HEK293T (cell line): ENCODE results near the gene C10orf120.

ENCODE experiments used
- CTCF ChIA-PET: fragments of 350-600 bp; formaldehyde crosslinking; extraction: SDS; loops from one replicate; lab custom pipeline; 2021; ENCODE audit warnings: antibody characterized with exemption, inconsistent platforms; lab: Yijun Ruan, JAX
- POLR2A ChIA-PET: fragments of 350-600 bp; formaldehyde crosslinking; extraction: SDS; loops from one replicate; lab custom pipeline; 2020; ENCODE audit warnings: antibody characterized with exemption, inconsistent platforms; lab: Yijun Ruan, JAX
- DNase-seq: peaks from one replicate; pipeline ENCODE4 v3.0.0; 2012; ENCODE audit warnings: mixed read lengths; ENCODE audit errors: extremely low spot score
- ARNT ChIP-seq: fragments of 450-650 bp; IDR thresholded peaks from 2 replicates; pipeline ENCODE4 v1.6.1; 2017; ENCODE audit warnings: mild to moderate bottlenecking
- BHLHE40 ChIP-seq: fragments of 450-650 bp; IDR thresholded peaks from 2 replicates; pipeline ENCODE4 v1.6.1; 2016; ENCODE audit warnings: mild to moderate bottlenecking, moderate library complexity, borderline replicate concordance
- CTBP1 ChIP-seq: fragments of 450-650 bp; IDR thresholded peaks from 2 replicates; pipeline ENCODE4 v1.6.1; 2016; ENCODE audit warnings: borderline replicate concordance
- ELF4 ChIP-seq: fragments of 450-650 bp; IDR thresholded peaks from 2 replicates; pipeline ENCODE4 v1.6.1; 2017; ENCODE audit warnings: antibody characterized with exemption
- FOXA1 ChIP-seq: fragments of 450-650 bp; IDR thresholded peaks from 2 replicates; pipeline ENCODE4 v1.6.1; 2016; ENCODE audit warnings: mild to moderate bottlenecking
- FOXK2 ChIP-seq: fragments of 450-650 bp; IDR thresholded peaks from 2 replicates; pipeline ENCODE4 v1.6.1; 2016; ENCODE audit warnings: mild to moderate bottlenecking
- FOXM1 ChIP-seq: fragments of 450-650 bp; IDR thresholded peaks from 2 replicates; pipeline ENCODE4 v1.6.1; 2017; ENCODE audit warnings: mild to moderate bottlenecking, borderline replicate concordance
- HDGF ChIP-seq: fragments of 450-650 bp; IDR thresholded peaks from 2 replicates; pipeline ENCODE4 v1.6.1; 2017; ENCODE audit warnings: antibody characterized with exemption, borderline replicate concordance
- L3MBTL2 ChIP-seq: fragments of 450-650 bp; conservative IDR thresholded peaks from 2 replicates; pipeline ENCODE4 v1.6.1; 2016; ENCODE audit warnings: mild to moderate bottlenecking
- LEF1 ChIP-seq: fragments of 450-650 bp; IDR thresholded peaks from 2 replicates; pipeline ENCODE4 v1.6.1; 2017; ENCODE audit warnings: mild to moderate bottlenecking, borderline replicate concordance
- NFRKB ChIP-seq: fragments of 450-650 bp; IDR thresholded peaks from 2 replicates; pipeline ENCODE4 v1.6.1; 2016; ENCODE audit warnings: mild to moderate bottlenecking, moderate library complexity
- SP1 ChIP-seq: fragments of 450-650 bp; IDR thresholded peaks from 2 replicates; pipeline ENCODE4 v1.6.1; 2017
- SUZ12 ChIP-seq: fragments of 450-650 bp; IDR thresholded peaks from 2 replicates; pipeline ENCODE4 v1.6.1; 2016; ENCODE audit warnings: mild to moderate bottlenecking
- TARDBP ChIP-seq: fragments of 450-650 bp; IDR thresholded peaks from 2 replicates; pipeline ENCODE4 v1.6.1; 2016
- ZNF384 ChIP-seq: fragments of 450-650 bp; IDR thresholded peaks from 2 replicates; pipeline ENCODE4 v1.6.1; 2016
- TF ChIP-seq, protein P1 (sequence below): fragments of 450-650 bp; IDR thresholded peaks from 2 replicates; pipeline ENCODE4 v1.6.1; 2016

Gene C10orf120

DNA sequence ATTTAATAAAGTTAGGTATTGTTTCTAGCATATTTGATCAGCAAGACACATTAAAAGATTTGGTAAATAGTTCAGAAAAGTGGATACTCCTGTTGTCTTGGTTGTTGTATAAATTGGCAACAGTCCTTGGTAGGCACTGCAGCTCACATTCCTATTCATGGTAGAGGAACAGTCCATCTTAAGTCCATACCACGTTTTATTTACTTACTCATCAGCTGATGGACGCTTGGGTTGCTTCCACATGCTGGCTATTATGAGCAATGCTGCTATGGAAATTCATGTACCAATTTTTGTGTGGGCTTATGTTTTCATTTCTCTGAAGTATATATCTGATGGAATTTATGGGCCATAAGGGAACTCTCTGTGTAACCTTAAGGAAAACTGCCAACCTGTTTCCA, 43.3 kb downstream of the C10orf120 start:
- no peak for TF ChIP-seq FOXA1
- TF ChIP-seq ELF4, result no peak
- no peak for TF ChIP-seq LEF1
- TF ChIP-seq, protein P1, sequence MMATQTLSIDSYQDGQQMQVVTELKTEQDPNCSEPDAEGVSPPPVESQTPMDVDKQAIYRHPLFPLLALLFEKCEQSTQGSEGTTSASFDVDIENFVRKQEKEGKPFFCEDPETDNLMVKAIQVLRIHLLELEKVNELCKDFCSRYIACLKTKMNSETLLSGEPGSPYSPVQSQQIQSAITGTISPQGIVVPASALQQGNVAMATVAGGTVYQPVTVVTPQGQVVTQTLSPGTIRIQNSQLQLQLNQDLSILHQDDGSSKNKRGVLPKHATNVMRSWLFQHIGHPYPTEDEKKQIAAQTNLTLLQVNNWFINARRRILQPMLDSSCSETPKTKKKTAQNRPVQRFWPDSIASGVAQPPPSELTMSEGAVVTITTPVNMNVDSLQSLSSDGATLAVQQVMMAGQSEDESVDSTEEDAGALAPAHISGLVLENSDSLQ, result no peak
- TF ChIP-seq TARDBP, result no peak
- TF ChIP-seq L3MBTL2, result no peak
- no peak for TF ChIP-seq SP1
- no peak for TF ChIP-seq HDGF
- TF ChIP-seq FOXM1, result no peak
- no peak for TF ChIP-seq FOXK2
- no peak for TF ChIP-seq CTBP1
- TF ChIP-seq BHLHE40, result no peak
- no peak for TF ChIP-seq NFRKB
- TF ChIP-seq SUZ12, result no peak
- CTCF ChIA-PET, result no interaction called here
- POLR2A ChIA-PET, result no interaction called here
- DNase-seq, result no peak

DNA sequence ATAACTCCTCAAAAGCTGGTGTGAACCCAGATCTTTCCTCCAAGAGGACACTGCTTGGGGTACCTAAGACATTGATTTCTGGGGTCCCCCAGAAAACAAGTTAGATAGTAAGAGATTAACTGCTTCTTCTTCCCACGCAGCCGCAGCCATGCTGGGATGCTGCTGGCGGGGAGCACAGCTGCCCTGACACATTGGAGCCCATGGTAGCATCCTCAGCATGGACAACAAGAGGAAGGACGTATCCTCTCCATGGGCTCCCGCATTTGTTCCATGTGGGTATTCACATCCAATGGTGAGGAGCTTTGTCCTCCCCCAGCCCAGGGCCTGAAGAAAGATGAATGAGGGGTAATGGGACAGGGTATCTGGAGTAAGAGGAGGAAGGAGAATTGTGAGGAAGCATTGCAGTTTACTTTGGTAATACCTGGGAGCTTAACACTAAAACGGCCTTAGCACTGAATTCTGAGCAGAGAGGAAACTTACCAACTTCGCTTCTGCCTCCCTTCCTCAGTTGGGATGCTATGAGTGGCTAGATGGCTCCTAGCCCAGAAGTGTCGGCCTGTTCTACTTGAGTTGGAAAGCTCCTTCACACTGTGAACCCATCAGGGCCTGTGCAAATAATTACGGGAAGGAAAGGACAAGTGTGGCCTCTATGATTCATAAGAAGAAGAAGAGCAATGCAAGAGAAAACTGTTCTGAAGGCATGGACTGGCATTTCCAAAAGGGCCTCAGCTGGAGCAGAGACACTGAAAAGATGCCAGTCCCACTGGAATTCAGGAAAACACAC, 43.9 kb downstream of the C10orf120 start:
- ChIA-PET CTCF (interaction anchor here (0.6 kb wide), 1 partner anchor 95 kb away, joined by 3 read pairs; no protein-coding TSS in a partner anchor), POLR2A (no interaction called here)
- TF ChIP-seq HDGF, result no peak
- TF ChIP-seq, protein P1, result no peak
- no peak for TF ChIP-seq ARNT
- TF ChIP-seq CTBP1, result no peak
- no peak for TF ChIP-seq FOXM1
- no peak for TF ChIP-seq BHLHE40
- TF ChIP-seq FOXA1, result no peak
- TF ChIP-seq L3MBTL2, result no peak
- no peak for TF ChIP-seq ZNF384
- no peak for TF ChIP-seq FOXK2

GRCh38 chr10:122650331-122650730, 49.3 kb downstream of the C10orf120 start:
- ChIA-PET CTCF (interaction anchor here (0.7 kb wide), 1 partner anchor 51 kb away, joined by 3 read pairs; no protein-coding TSS in a partner anchor), POLR2A (interaction anchor here (1.0 kb wide), 1 partner anchor 56 kb away, joined by 3 read pairs; no protein-coding TSS in a partner anchor)
- no peak for DNase-seq
- no peak for TF ChIP-seq FOXM1
- TF ChIP-seq FOXA1, result no peak
- TF ChIP-seq FOXK2, result no peak
- no peak for TF ChIP-seq ELF4
- TF ChIP-seq SP1, result no peak
- TF ChIP-seq L3MBTL2, result no peak
- TF ChIP-seq, protein P1, result no peak
- no peak for TF ChIP-seq HDGF
- TF ChIP-seq NFRKB, result no peak
- no peak for TF ChIP-seq CTBP1
- TF ChIP-seq LEF1, result no peak
- no peak for TF ChIP-seq BHLHE40
- TF ChIP-seq SUZ12, result no peak
- TF ChIP-seq ARNT, result no peak
- TF ChIP-seq TARDBP, result no peak
- no peak for TF ChIP-seq ZNF384

More for the DNA sequence above, 43.9 kb downstream of the C10orf120 start:
- DNase-seq, result no peak

DNA sequence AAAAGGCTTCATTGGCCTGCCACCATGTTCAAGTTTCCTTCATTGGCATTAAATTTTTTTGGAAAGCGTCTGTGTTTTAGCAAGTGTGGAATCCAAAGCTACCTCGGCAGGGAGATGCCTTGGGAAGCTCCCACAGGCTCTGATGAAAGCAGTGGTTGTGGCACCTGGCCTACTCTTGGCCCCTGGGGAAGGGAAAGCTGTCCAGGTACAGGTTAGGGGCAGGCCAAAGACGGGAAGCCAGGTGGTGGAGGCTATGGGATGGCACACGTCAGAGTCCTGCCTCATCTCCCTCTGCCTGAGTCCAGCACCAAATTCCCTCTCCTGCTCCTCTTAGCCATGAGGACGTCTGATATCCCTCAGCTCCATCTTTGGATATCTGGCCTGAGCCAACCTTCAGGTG, 49.7 kb downstream of the C10orf120 start:
- ChIA-PET CTCF (interaction anchor here (0.7 kb wide), 1 partner anchor 52 kb away, joined by 3 read pairs; no protein-coding TSS in a partner anchor), POLR2A (interaction anchor here (1.0 kb wide), 1 partner anchor 56 kb away, joined by 3 read pairs; no protein-coding TSS in a partner anchor)
- DNase-seq, result no peak
- TF ChIP-seq HDGF, result no peak
- no peak for TF ChIP-seq FOXK2

DNA sequence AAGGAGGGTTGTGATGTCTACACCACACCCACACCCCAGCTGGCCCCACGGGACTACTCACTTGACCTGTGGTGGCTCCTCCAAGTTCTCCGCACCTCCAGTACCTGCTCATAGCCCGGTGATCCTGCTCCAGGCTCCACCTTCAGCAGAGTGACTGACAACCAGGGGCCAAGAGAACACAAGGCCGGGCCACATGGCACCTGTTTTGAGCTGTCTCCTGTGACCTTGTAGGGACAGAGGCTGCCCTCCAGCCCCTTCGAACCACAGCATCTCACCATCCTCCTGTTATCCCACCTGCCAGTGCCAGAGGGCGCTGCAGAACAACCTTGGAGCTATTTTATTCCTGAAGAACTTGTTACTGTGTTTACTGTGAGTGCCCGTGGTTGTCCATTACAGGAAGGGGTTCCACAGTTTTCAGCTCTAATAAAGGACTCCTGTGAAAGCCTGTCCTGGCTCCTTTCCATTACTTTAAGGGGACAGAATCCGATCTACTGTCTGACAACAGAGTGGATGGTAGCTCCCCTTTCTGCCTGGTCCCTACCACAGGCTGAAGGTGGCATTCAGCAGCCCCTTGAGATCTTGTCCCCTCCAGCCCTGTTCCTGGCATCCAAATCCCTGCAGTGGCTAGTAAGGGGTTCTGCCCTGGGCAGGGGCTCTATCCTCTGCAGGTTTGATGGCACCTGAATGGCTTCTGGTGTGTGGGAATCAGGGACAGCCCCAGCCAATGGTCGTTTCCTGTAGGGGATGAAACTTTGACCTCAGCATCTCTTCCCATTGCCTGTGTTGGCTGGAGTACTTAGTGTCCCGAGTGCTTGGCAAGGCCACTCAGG, 50.8 kb downstream of the C10orf120 start:
- peak; percentile 75 for DNase-seq
- CTCF ChIA-PET, result interaction anchor here (0.6 to 1.7 kb wide), 8 partner anchors 9 to 453 kb away, joined by 3 to 6 read pairs (median 4); no protein-coding TSS in a partner anchor
- POLR2A ChIA-PET, result interaction anchor here (1.0 kb wide), 1 partner anchor 57 kb away, joined by 3 read pairs; no protein-coding TSS in a partner anchor
- TF ChIP-seq BHLHE40, result no peak
- TF ChIP-seq FOXA1, result no peak
- TF ChIP-seq ARNT, result no peak
- no peak for TF ChIP-seq FOXK2
- TF ChIP-seq LEF1, result no peak
- no peak for TF ChIP-seq HDGF
- no peak for TF ChIP-seq FOXM1
- no peak for TF ChIP-seq CTBP1
- no peak for TF ChIP-seq SP1
- TF ChIP-seq TARDBP, result no peak
